Measurements from ENCODE around the gene NFIB. TPM values are rescaled to one million over a fixed set of nuclear protein-coding genes. Genes with fewer than 3 reads are reported as not detected.

NFIB gene
- total and polyA plus RNA-seq, 2 of the 8 experiments (the other 6 are each of a cell fraction or from before 2014, with no cell fraction given), result 2.6 to 13.1 TPM

DNA sequence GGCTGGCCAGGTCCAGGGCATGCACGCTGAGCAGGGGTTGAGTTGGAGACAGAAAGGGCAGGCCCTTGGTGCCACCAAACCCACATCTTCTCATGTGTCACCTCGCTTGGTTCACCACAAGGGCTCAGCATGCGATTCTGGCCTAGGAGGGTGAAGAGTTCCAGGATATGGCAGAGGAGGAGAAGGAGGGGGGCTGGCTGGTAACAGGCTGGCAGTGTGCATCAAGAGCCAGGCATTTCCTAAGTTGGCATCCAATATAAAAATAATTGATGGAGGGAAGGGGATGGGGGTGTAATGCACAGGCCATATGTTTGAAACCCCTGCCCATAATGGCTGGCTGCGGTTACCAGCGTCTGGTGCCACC, 255.6 kb downstream of the NFIB start:
- POLR2A ChIA-PET (ENCODE audit: partially characterized antibody), result no interaction called here
- Histone ChIP-seq H3K4ac (replicated peaks; ENCODE audit: insufficient read length, low read depth, low read length) (no peak overlapping the region), H3K27me3 (replicated peaks in 1 of 4; ENCODE audit: control insufficient read depth in 3 of 4, extremely low read depth in 1 of 4, insufficient read depth in 3 of 4, low read length in 3 of 4) (no peaks in the 10 kb centered on the region), H3K4me3 (ENCODE audit: extremely low read depth in 1 of 4, insufficient read depth in 2 of 4, low read depth in 3 of 4, low read length in 4 of 4) (no peak overlapping the region), H3K27ac (ENCODE audit: low read depth, low read length) (no peak overlapping the region), H3K18ac (ENCODE audit: extremely low read depth, low read length) (no peak overlapping the region), H3K23me2 (ENCODE audit: low read depth, low read length) (no peaks in the 10 kb centered on the region), H3K4me2 (ENCODE audit: insufficient read depth in 1 of 2, low read depth in 2 of 2, low read length in 2 of 2) (no peak overlapping the region), H3K36me3 (ENCODE audit: control insufficient read depth in 2 of 4, insufficient read depth in 4 of 4, low read length in 3 of 4) (no peaks in the 10 kb centered on the region), H3K79me1 (ENCODE audit: low read depth, low read length) (no peaks in the 10 kb centered on the region), H4K5ac (ENCODE audit: insufficient read length, low read depth, low read length) (no peak overlapping the region), H2BK5ac (ENCODE audit: low read depth, low read length) (no peak overlapping the region), H3K4me1 (replicated peaks in 1 of 4; ENCODE audit: control insufficient read depth in 3 of 4, insufficient read depth in 4 of 4, low read length in 3 of 4) (no peaks in the 10 kb centered on the region; a peak in 1 of 7 replicates), H2BK20ac (ENCODE audit: low read length) (no peak overlapping the region), H2AFZ (ENCODE audit: low read length) (no peak overlapping the region), H3K56ac (replicated peaks; ENCODE audit: insufficient read length, low read depth, low read length) (no peak overlapping the region), H2AK5ac (ENCODE audit: low read depth, low read length) (no peak overlapping the region), H4K91ac (replicated peaks; ENCODE audit: insufficient read length, low read length) (no peak overlapping the region), H3K23ac (ENCODE audit: insufficient read length) (no peak overlapping the region), H3K79me2 (ENCODE audit: control insufficient read depth in 1 of 2, insufficient read depth in 2 of 2, low read length in 2 of 2) (no peaks in the 10 kb centered on the region), H4K20me1 (replicated peaks in 1 of 2; ENCODE audit: control insufficient read depth in 1 of 2, insufficient read depth in 2 of 2, low read length in 2 of 2) (no peaks in the 10 kb centered on the region), H3K9ac (replicated peaks in 1 of 4; ENCODE audit: extremely low read depth in 1 of 4, low read depth in 3 of 4, low read length in 3 of 4) (no peak overlapping the region), H2BK12ac (ENCODE audit: low read depth, low read length) (no peak overlapping the region), H4K8ac (ENCODE audit: extremely low read depth, insufficient read depth, low read length) (no peak overlapping the region), H3K14ac (ENCODE audit: insufficient read length) (no peak overlapping the region), H3K9me3 (ENCODE audit: insufficient read depth in 2 of 2, low read depth in 1 of 2, low read length in 1 of 2) (no peaks in the 10 kb centered on the region), H2BK120ac (replicated peaks; ENCODE audit: low read depth, low read length) (no peak overlapping the region), H2BK15ac (ENCODE audit: low read length) (no peak overlapping the region)
- no peak for FAIRE-seq
- CTCF ChIA-PET (ENCODE audit: partially characterized antibody), result no interaction called here
- no peak for DNase-seq (ENCODE audit: low read depth in 1 of 2, low spot score in 2 of 2)
- WGBS, 2 experiments (ENCODE audit: extremely low coverage in 1 of 2, insufficient coverage in 1 of 2, insufficient read length in 1 of 2, insufficient replicate concordance in 2 of 2, low coverage in 1 of 2, low lambda C conversion rate in 2 of 2, missing lambda C conversion rate in 1 of 2), result 91% methylated on average over 5 of the region's 5 CpGs; no CpG with 5 or more reads in 1 of the 2 experiments
- TF ChIP-seq, protein P1, sequence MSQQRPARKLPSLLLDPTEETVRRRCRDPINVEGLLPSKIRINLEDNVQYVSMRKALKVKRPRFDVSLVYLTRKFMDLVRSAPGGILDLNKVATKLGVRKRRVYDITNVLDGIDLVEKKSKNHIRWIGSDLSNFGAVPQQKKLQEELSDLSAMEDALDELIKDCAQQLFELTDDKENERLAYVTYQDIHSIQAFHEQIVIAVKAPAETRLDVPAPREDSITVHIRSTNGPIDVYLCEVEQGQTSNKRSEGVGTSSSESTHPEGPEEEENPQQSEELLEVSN (IDR thresholded peaks at IDR 0.05), result no peak
- TF ChIP-seq KDM1A (IDR thresholded peaks at IDR 0.05; ENCODE audit: borderline replicate concordance, low read length) (no peak), FOSL1 (IDR thresholded peaks at IDR 0.05; ENCODE audit: insufficient read depth, low read depth, low read length) (no peak), POU5F1 (IDR thresholded peaks at IDR 0.05; ENCODE audit: low read depth, low read length) (no peak), RFX5 (IDR thresholded peaks at IDR 0.05; ENCODE audit: borderline replicate concordance, low read depth, low read length) (no peak), TCF12 (IDR thresholded peaks at IDR 0.05; ENCODE audit: low read depth, low read length) (no peak), NRF1 (IDR thresholded peaks at IDR 0.05; ENCODE audit: low read depth, low read length) (no peak), SIN3A (conservative IDR thresholded peaks at IDR 0.05 in 1 of 2, IDR thresholded peaks at IDR 0.05 in 1 of 2; ENCODE audit: low read depth in 1 of 2, low read length in 2 of 2) (no peak), BACH1 (IDR thresholded peaks at IDR 0.05; ENCODE audit: low read length) (no peak)
